ENCODE results near the gene ACSS1. TPM values are rescaled to one million over a fixed set of nuclear protein-coding genes. Genes with fewer than 3 reads are reported as not detected.
A peak's percentile ranks its signal among the peaks of the same experiment; 100 is the strongest.

ACSS1 gene
- total RNA-seq (ENCODE audit: low replicate concordance), result 0.99 and 2.5 TPM in 2 replicates

- peak; percentile 34 for DNase-seq (ENCODE audit: low read depth)
- TF ChIP-seq, protein P1, sequence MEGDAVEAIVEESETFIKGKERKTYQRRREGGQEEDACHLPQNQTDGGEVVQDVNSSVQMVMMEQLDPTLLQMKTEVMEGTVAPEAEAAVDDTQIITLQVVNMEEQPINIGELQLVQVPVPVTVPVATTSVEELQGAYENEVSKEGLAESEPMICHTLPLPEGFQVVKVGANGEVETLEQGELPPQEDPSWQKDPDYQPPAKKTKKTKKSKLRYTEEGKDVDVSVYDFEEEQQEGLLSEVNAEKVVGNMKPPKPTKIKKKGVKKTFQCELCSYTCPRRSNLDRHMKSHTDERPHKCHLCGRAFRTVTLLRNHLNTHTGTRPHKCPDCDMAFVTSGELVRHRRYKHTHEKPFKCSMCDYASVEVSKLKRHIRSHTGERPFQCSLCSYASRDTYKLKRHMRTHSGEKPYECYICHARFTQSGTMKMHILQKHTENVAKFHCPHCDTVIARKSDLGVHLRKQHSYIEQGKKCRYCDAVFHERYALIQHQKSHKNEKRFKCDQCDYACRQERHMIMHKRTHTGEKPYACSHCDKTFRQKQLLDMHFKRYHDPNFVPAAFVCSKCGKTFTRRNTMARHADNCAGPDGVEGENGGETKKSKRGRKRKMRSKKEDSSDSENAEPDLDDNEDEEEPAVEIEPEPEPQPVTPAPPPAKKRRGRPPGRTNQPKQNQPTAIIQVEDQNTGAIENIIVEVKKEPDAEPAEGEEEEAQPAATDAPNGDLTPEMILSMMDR (IDR thresholded peaks at IDR 0.05; ENCODE audit: insufficient read depth, low read length), result no peak
- H3K4me3 ChIP-seq (ENCODE audit: low read depth, low read length), result peak within 1 kb of the TSS; percentile 63
Measured at GRCh38 chr20:25058051-25058846, at the start of gene ACSS1. Gene ACSS1 (minus strand): TSS chr20:25058139. CDS start chr20:25058102, 37 bp downstream.

- no peak for DNase-seq (ENCODE audit: low read depth)
- H3K4me3 ChIP-seq (ENCODE audit: low read depth, low read length), result no peak overlapping the region
- TF ChIP-seq, protein P1 (IDR thresholded peaks at IDR 0.05; ENCODE audit: insufficient read depth, low read length), result no peak
Measured at GRCh38 chr20:25103526-25103925, 45.6 kb upstream of the ACSS1 start.

DNA sequence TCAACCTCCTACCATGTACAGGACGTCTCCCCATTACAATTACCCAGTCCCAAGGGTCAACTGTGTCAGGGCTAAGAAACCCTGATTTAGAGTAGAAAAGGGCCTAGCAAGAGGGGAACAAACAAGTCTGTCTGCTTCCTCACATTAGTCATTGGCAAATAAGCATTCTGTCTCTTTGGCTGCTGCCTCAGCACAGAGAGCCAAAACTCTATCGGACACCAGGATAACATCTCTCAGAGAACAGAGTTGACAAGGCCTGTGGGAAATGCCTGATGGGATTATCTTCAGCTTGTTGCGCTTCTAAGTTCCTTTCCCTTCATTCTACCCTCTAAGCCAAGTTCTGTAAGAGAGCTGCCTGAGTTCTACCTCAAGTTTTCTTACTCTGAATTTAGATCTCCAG, 43.0 kb upstream of the ACSS1 start:
- peak; percentile 18 for DNase-seq (ENCODE audit: low read depth)
- TF ChIP-seq, protein P1 (IDR thresholded peaks at IDR 0.05; ENCODE audit: insufficient read depth, low read length), result no peak
- H3K4me3 ChIP-seq (ENCODE audit: low read depth, low read length), result no peak overlapping the region

GRCh38 chr20:25099601-25100140, 41.7 kb upstream of the ACSS1 start:
- no peak for DNase-seq (ENCODE audit: low read depth)
- H3K4me3 ChIP-seq (ENCODE audit: low read depth, low read length), result no peak overlapping the region
- TF ChIP-seq, protein P1 (IDR thresholded peaks at IDR 0.05; ENCODE audit: insufficient read depth, low read length), result no peak

DNA sequence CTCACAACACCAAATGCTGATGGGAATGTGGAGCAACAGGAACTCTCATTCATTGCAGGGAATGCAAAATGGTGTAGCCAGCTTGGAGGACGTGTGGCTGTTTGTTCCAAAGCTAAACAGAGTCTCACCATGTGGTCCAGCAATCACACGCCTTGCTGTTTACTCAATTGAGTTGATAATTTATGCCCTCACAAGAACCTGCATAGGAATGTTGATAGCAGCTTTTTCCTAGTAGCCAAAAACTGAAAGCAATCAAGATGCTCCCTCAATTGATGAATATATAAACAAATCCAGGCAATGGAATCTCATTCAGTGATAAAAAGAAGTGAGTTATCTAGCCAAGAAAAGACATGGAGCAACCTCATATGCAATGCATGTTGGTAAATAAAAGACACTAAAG, 39.6 kb upstream of the ACSS1 start:
- no peak overlapping the region for H3K4me3 ChIP-seq (ENCODE audit: low read depth, low read length)
- no peak for DNase-seq (ENCODE audit: low read depth)
- TF ChIP-seq, protein P1 (IDR thresholded peaks at IDR 0.05; ENCODE audit: insufficient read depth, low read length), result no peak

GRCh38 chr20:25090492-25091429, 32.8 kb upstream of the ACSS1 start:
- no peak for DNase-seq (ENCODE audit: low read depth)
- TF ChIP-seq, protein P1 (IDR thresholded peaks at IDR 0.05; ENCODE audit: insufficient read depth, low read length), result no peak
- H3K4me3 ChIP-seq (ENCODE audit: low read depth, low read length), result no peak overlapping the region
